Measurements from ENCODE around the gene GALNTL6. TPM values are rescaled to one million over a fixed set of nuclear protein-coding genes. Genes with fewer than 3 reads are reported as not detected.
"Not testable (repeated sequence)": the region's sequence is repeated elsewhere in the genome, so short reads cannot be mapped to it uniquely, and the experiment has no call there.

The GALNTL6 gene
- total RNA-seq, 2 experiments from 2014 or later = not detected

GRCh38 chr4:172706000-172706399 is 892.8 kb downstream of the GALNTL6 start:
- no peak overlapping the region for H3K4me3 Mint-ChIP-seq
- H3K36me3 Mint-ChIP-seq = no peaks in the 10 kb centered on the region
- DNase-seq = no peak
- H3K27ac Mint-ChIP-seq = no peak overlapping the region
- H3K4me1 Mint-ChIP-seq = no peaks in the 10 kb centered on the region
- H3K27me3 Mint-ChIP-seq = no peaks in the 10 kb centered on the region
- peaks cover 17% of the 10 kb centered on the region for H3K9me3 Mint-ChIP-seq

- DNase-seq = no peak
- H3K27me3 Mint-ChIP-seq = no peaks in the 10 kb centered on the region
- no peaks in the 10 kb centered on the region for H3K36me3 Mint-ChIP-seq
- no peak overlapping the region for H3K27ac Mint-ChIP-seq
- no peak overlapping the region for H3K4me3 Mint-ChIP-seq
- no peaks in the 10 kb centered on the region for H3K4me1 Mint-ChIP-seq
- peaks cover 17% of the 10 kb centered on the region for H3K9me3 Mint-ChIP-seq
These were observed 894.4 kb downstream of the GALNTL6 start for GRCh38 chr4:172707622-172708021.

GRCh38 chr4:172708184-172708583 is 895.0 kb downstream of the GALNTL6 start:
- Mint-ChIP-seq H3K27ac (no peak overlapping the region), H3K27me3 (no peaks in the 10 kb centered on the region), H3K4me3 (no peak overlapping the region), H3K4me1 (no peaks in the 10 kb centered on the region), H3K9me3 (peaks cover 17% of the 10 kb centered on the region), H3K36me3 (no peaks in the 10 kb centered on the region)
- DNase-seq = no peak

- no peaks in the 10 kb centered on the region for H3K27me3 Mint-ChIP-seq
- no peak overlapping the region for H3K4me3 Mint-ChIP-seq
- H3K27ac Mint-ChIP-seq = no peak overlapping the region
- H3K9me3 Mint-ChIP-seq = peaks cover 14% of the 10 kb centered on the region
- no peak for DNase-seq
- no peaks in the 10 kb centered on the region for H3K4me1 Mint-ChIP-seq
- H3K36me3 Mint-ChIP-seq = no peaks in the 10 kb centered on the region
These were observed 896.2 kb downstream of the GALNTL6 start for GRCh38 chr4:172709376-172709775.

- Mint-ChIP-seq H3K27ac (no peak overlapping the region), H3K36me3 (no peaks in the 10 kb centered on the region), H3K27me3 (no peaks in the 10 kb centered on the region), H3K4me3 (no peak overlapping the region), H3K9me3 (peaks cover 1% of the 10 kb centered on the region), H3K4me1 (no peaks in the 10 kb centered on the region)
- DNase-seq = no peak
These were observed 903.1 kb downstream of the GALNTL6 start for GRCh38 chr4:172716291-172716690.

- H3K9me3 Mint-ChIP-seq = peaks cover 5% of the 10 kb centered on the region
- no peaks in the 10 kb centered on the region for H3K27me3 Mint-ChIP-seq
- H3K27ac Mint-ChIP-seq = no peak overlapping the region
- no peak for DNase-seq
- no peaks in the 10 kb centered on the region for H3K36me3 Mint-ChIP-seq
- H3K4me3 Mint-ChIP-seq = no peak overlapping the region
- no peaks in the 10 kb centered on the region for H3K4me1 Mint-ChIP-seq
These were observed 908.5 kb downstream of the GALNTL6 start for GRCh38 chr4:172721659-172722058.

GRCh38 chr4:172725581-172725980 is 912.4 kb downstream of the GALNTL6 start:
- H3K4me3 Mint-ChIP-seq = no peak overlapping the region
- peaks cover 4% of the 10 kb centered on the region for H3K9me3 Mint-ChIP-seq
- no peak overlapping the region for H3K27ac Mint-ChIP-seq
- H3K4me1 Mint-ChIP-seq = no peaks in the 10 kb centered on the region
- H3K36me3 Mint-ChIP-seq = no peaks in the 10 kb centered on the region
- DNase-seq = no peak
- H3K27me3 Mint-ChIP-seq = no peaks in the 10 kb centered on the region

- H3K27ac Mint-ChIP-seq = no peak overlapping the region
- H3K27me3 Mint-ChIP-seq = no peaks in the 10 kb centered on the region
- DNase-seq = no peak
- H3K9me3 Mint-ChIP-seq = peaks cover 4% of the 10 kb centered on the region
- no peaks in the 10 kb centered on the region for H3K36me3 Mint-ChIP-seq
- H3K4me1 Mint-ChIP-seq = no peaks in the 10 kb centered on the region
- no peak overlapping the region for H3K4me3 Mint-ChIP-seq
These were observed 912.8 kb downstream of the GALNTL6 start for GRCh38 chr4:172726001-172726423.

- Mint-ChIP-seq H3K9me3 (peaks cover 7% of the 10 kb centered on the region), H3K27ac (no peak overlapping the region), H3K27me3 (no peaks in the 10 kb centered on the region), H3K4me1 (no peaks in the 10 kb centered on the region), H3K36me3 (no peaks in the 10 kb centered on the region), H3K4me3 (no peak overlapping the region)
- no peak for DNase-seq
These were observed 914.4 kb downstream of the GALNTL6 start for GRCh38 chr4:172727631-172728030.

GRCh38 chr4:172733645-172734044 is 920.4 kb downstream of the GALNTL6 start:
- H3K27me3 Mint-ChIP-seq, H3K27ac Mint-ChIP-seq, H3K4me1 Mint-ChIP-seq, H3K36me3 Mint-ChIP-seq, DNase-seq, H3K4me3 Mint-ChIP-seq: not testable (repeated sequence)
- H3K9me3 Mint-ChIP-seq = peaks cover 34% of the 10 kb centered on the region

GRCh38 chr4:172734555-172734954 is 921.4 kb downstream of the GALNTL6 start:
- no peaks in the 10 kb centered on the region for H3K36me3 Mint-ChIP-seq
- no peaks in the 10 kb centered on the region for H3K27me3 Mint-ChIP-seq
- H3K4me1 Mint-ChIP-seq = no peaks in the 10 kb centered on the region
- H3K4me3 Mint-ChIP-seq = no peak overlapping the region
- H3K9me3 Mint-ChIP-seq = peaks cover 36% of the 10 kb centered on the region
- no peak overlapping the region for H3K27ac Mint-ChIP-seq
- DNase-seq = no peak

GRCh38 chr4:172736046-172736445 is 922.8 kb downstream of the GALNTL6 start:
- no peak for DNase-seq
- H3K27ac Mint-ChIP-seq = no peak overlapping the region
- peaks cover 36% of the 10 kb centered on the region for H3K9me3 Mint-ChIP-seq
- H3K4me3 Mint-ChIP-seq = no peak overlapping the region
- H3K4me1 Mint-ChIP-seq = no peaks in the 10 kb centered on the region
- H3K27me3 Mint-ChIP-seq = no peaks in the 10 kb centered on the region
- no peaks in the 10 kb centered on the region for H3K36me3 Mint-ChIP-seq

- Mint-ChIP-seq H3K27ac (no peak overlapping the region), H3K4me1 (no peaks in the 10 kb centered on the region), H3K9me3 (peaks cover 21% of the 10 kb centered on the region), H3K36me3 (no peaks in the 10 kb centered on the region), H3K4me3 (no peak overlapping the region), H3K27me3 (no peaks in the 10 kb centered on the region)
- DNase-seq = no peak
These were observed 927.2 kb downstream of the GALNTL6 start for GRCh38 chr4:172740434-172740833.

GRCh38 chr4:172750910-172751309 is 937.7 kb downstream of the GALNTL6 start:
- H3K4me3 Mint-ChIP-seq = no peak overlapping the region
- H3K36me3 Mint-ChIP-seq = no peaks in the 10 kb centered on the region
- no peaks in the 10 kb centered on the region for H3K27me3 Mint-ChIP-seq
- no peak for DNase-seq
- peaks cover 5% of the 10 kb centered on the region for H3K4me1 Mint-ChIP-seq
- no peak overlapping the region for H3K27ac Mint-ChIP-seq
- peaks cover 6% of the 10 kb centered on the region for H3K9me3 Mint-ChIP-seq

GRCh38 chr4:172751550-172751949 is 938.3 kb downstream of the GALNTL6 start:
- peaks cover 6% of the 10 kb centered on the region for H3K9me3 Mint-ChIP-seq
- H3K36me3 Mint-ChIP-seq = no peaks in the 10 kb centered on the region
- H3K27ac Mint-ChIP-seq = no peak overlapping the region
- no peaks in the 10 kb centered on the region for H3K27me3 Mint-ChIP-seq
- H3K4me3 Mint-ChIP-seq = no peak overlapping the region
- peaks cover 5% of the 10 kb centered on the region for H3K4me1 Mint-ChIP-seq
- no peak for DNase-seq

- Mint-ChIP-seq H3K9me3 (no peaks in the 10 kb centered on the region), H3K36me3 (no peaks in the 10 kb centered on the region), H3K27me3 (no peaks in the 10 kb centered on the region), H3K27ac (no peak overlapping the region), H3K4me1 (no peaks in the 10 kb centered on the region), H3K4me3 (no peak overlapping the region)
- no peak for DNase-seq
These were observed 945.6 kb downstream of the GALNTL6 start for GRCh38 chr4:172758586-172759340.
